ENCODE measurements around the gene CTTNBP2NL. TPM values are rescaled to one million over a fixed set of nuclear protein-coding genes. Genes with fewer than 3 reads are reported as not detected.
A peak's percentile ranks its signal among the peaks of the same experiment; 100 is the strongest.

Gene CTTNBP2NL
- total and polyA plus RNA-seq, 2 of the 4 experiments (the other 2 are of a cell fraction): 12.4 to 22.0 TPM

DNA sequence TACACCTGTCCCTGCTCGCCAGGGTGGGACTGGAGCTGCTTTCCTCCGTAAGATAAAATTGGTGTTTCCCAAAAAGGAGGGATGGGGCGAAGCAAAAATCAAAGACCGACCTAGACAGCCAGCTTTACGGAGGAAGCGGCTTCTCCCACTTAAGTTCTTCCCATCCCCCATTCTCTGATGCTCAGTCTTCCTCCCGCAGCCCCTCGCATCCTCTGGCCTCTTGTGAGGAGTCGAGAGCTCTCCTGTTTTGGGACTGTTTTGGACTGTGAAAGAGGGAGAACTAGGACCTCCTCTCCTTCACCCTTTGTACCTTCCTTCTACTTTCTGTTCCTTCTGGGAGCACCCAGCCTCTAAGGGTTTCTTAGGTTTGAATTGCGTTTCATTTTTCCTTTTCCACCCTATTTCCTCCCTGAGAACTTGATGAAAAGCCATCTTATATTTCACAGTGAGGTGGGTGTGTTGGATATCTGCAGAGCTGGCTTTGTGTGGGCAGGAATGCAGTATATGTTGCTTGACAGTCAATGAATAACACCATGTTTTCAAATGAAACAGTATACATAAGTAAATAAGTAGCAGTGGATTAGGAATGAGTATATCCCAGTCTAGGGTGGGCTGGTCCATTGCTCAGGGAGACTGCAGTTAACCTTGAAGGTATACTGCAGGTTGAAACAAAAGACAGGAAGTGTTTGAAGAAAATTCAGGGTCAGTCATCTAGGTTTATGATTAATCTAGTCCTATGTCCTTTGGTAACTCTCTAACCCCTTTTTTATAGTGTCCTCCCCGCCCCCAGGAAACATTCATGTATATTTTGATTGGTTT is 848 bp downstream of the CTTNBP2NL start:
- Histone ChIP-seq H3K79me1 (ENCODE audit: low read depth in 1 of 2, low read length in 2 of 2) (peaks cover 15 to 37% of the 10 kb centered on the region in 2 experiments; a peak in 3 of 4 replicates), H3K18ac (ENCODE audit: low read depth, low read length) (peak overlapping the region; percentile 68), H2BK20ac (ENCODE audit: low read depth, low read length) (peak overlapping the region; percentile 64; the same call in 1 of the 2 replicates), H3K14ac (replicated peaks; ENCODE audit: low read depth, low read length) (peak overlapping the region; percentile 95), H2BK120ac (ENCODE audit: low read depth, low read length) (peak overlapping the region; percentile 84), H3K4me3 (ENCODE audit: insufficient read depth, low read depth, low read length) (peak overlapping the region; percentile 85), H3K9me1 (ENCODE audit: insufficient read depth, low read length) (peaks cover 10% of the 10 kb centered on the region), H2BK5ac (ENCODE audit: low read depth, low read length, poor library complexity, severe bottlenecking) (peak overlapping the region; percentile 89), H3K9me3 (ENCODE audit: control insufficient read depth, insufficient read depth, low read length) (no peaks in the 10 kb centered on the region), H4K8ac (ENCODE audit: low read depth in 2 of 2, low read length in 2 of 2) (peak overlapping the region; percentile 83 to 89), H2BK15ac (ENCODE audit: low read depth, low read length) (peak overlapping the region; percentile 89; the same call in 2 of the 3 replicates), H4K5ac (ENCODE audit: low read depth, low read length) (peak overlapping the region; percentile 61), H2AK5ac (ENCODE audit: low read depth, low read length) (peak overlapping the region; percentile 96), H2AK9ac (replicated peaks; ENCODE audit: low read depth, low read length, poor library complexity) (peak overlapping the region; percentile 99), H3K4me1 (ENCODE audit: control insufficient read depth, insufficient read depth, low read length) (peaks cover 13% of the 10 kb centered on the region), H3K4ac (ENCODE audit: low read depth, low read length) (peak overlapping the region; percentile 97), H4K20me1 (ENCODE audit: insufficient read depth, low read length) (peaks cover 12% of the 10 kb centered on the region; the same call in 1 of the 2 replicates), H3K27me3 (ENCODE audit: control insufficient read depth, insufficient read depth, low read length) (no peaks in the 10 kb centered on the region), H4K91ac (ENCODE audit: insufficient read depth, low read depth, low read length) (peak overlapping the region; percentile 94), H3K4me2 (ENCODE audit: low read depth, low read length) (peak overlapping the region; percentile 93), H3K36me3 (ENCODE audit: control insufficient read depth, insufficient read depth, low read length) (0 out of 2 replicates have a peak, but pooled peaks cover under 1% of the 10 kb centered on the region), H3K23ac (ENCODE audit: low read depth, low read length) (peak overlapping the region; percentile 99), H3K56ac (ENCODE audit: extremely low read depth, insufficient read depth, low read length) (peak overlapping the region; percentile 95), H2AFZ (replicated peaks; ENCODE audit: low read length, poor library complexity) (peak overlapping the region; percentile 92), H3K9ac (ENCODE audit: low read depth, low read length) (peak overlapping the region; percentile 98), H3K27ac (ENCODE audit: insufficient read depth, low read length) (peak overlapping the region; percentile 91)
- ChIA-PET POLR2A (ENCODE audit: unreplicated experiment) (interaction anchor here (0.6 kb wide), 1 partner anchor 223 kb away, joined by 4 read pairs; the partner anchor contains the start of gene CAPZA1), CTCF (interaction anchor here (0.6 kb wide), 2 partner anchors 227 to 997 kb away, joined by 3 read pairs; no protein-coding TSS in a partner anchor)
- peak; percentile 21 for DNase-seq
- dilution Hi-C loops (cut with HindIII; ENCODE audit: low sequenced_read_pairs, unreplicated experiment) (no loop called here), in situ Hi-C loops (cut with MboI; ENCODE audit: low sequenced_read_pairs) (no loop called here), intact Hi-C loops (cut with micrococcal nuclease) (no loop called here)
- no TSS peak for BruUV-seq (replicated peaks)
- no peak for ATAC-seq (ENCODE audit: low read depth)
- WGBS, 2 experiments (ENCODE audit: extremely low coverage in 2 of 2, insufficient read length in 1 of 2): 0% methylated on average over 2 of the region's 11 CpGs; no CpG with 5 or more reads in 1 of the 2 experiments
- no peak for TF ChIP-seq RFX5 (IDR thresholded peaks at IDR 0.05; ENCODE audit: low read depth, low read length)
- TF ChIP-seq, protein P1, sequence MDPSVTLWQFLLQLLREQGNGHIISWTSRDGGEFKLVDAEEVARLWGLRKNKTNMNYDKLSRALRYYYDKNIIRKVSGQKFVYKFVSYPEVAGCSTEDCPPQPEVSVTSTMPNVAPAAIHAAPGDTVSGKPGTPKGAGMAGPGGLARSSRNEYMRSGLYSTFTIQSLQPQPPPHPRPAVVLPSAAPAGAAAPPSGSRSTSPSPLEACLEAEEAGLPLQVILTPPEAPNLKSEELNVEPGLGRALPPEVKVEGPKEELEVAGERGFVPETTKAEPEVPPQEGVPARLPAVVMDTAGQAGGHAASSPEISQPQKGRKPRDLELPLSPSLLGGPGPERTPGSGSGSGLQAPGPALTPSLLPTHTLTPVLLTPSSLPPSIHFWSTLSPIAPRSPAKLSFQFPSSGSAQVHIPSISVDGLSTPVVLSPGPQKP (IDR thresholded peaks at IDR 0.05; ENCODE audit: borderline replicate concordance, low read depth, low read length): no peak
- TF ChIP-seq, protein P2, sequence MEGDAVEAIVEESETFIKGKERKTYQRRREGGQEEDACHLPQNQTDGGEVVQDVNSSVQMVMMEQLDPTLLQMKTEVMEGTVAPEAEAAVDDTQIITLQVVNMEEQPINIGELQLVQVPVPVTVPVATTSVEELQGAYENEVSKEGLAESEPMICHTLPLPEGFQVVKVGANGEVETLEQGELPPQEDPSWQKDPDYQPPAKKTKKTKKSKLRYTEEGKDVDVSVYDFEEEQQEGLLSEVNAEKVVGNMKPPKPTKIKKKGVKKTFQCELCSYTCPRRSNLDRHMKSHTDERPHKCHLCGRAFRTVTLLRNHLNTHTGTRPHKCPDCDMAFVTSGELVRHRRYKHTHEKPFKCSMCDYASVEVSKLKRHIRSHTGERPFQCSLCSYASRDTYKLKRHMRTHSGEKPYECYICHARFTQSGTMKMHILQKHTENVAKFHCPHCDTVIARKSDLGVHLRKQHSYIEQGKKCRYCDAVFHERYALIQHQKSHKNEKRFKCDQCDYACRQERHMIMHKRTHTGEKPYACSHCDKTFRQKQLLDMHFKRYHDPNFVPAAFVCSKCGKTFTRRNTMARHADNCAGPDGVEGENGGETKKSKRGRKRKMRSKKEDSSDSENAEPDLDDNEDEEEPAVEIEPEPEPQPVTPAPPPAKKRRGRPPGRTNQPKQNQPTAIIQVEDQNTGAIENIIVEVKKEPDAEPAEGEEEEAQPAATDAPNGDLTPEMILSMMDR (conservative IDR thresholded peaks at IDR 0.05; ENCODE audit: low read depth, low read length): no peak
- no peak for TF ChIP-seq MXI1 (IDR thresholded peaks at IDR 0.05; ENCODE audit: borderline replicate concordance, low read depth, low read length)
- no peak for TF ChIP-seq CEBPB (IDR thresholded peaks at IDR 0.05; ENCODE audit: low read depth, low read length)
- no peak for TF ChIP-seq RCOR1 (IDR thresholded peaks at IDR 0.05; ENCODE audit: insufficient replicate concordance, low read length)
- no peak for TF ChIP-seq POLR2A (IDR thresholded peaks at IDR 0.05; ENCODE audit: low read depth, low read length)
- TF ChIP-seq SMC3 (IDR thresholded peaks at IDR 0.05; ENCODE audit: low read depth, low read length): no peak
- TF ChIP-seq FOS (IDR thresholded peaks at IDR 0.05; ENCODE audit: low read depth, low read length): no peak
- TF ChIP-seq, protein P3, sequence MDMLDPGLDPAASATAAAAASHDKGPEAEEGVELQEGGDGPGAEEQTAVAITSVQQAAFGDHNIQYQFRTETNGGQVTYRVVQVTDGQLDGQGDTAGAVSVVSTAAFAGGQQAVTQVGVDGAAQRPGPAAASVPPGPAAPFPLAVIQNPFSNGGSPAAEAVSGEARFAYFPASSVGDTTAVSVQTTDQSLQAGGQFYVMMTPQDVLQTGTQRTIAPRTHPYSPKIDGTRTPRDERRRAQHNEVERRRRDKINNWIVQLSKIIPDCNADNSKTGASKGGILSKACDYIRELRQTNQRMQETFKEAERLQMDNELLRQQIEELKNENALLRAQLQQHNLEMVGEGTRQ (IDR thresholded peaks at IDR 0.05; ENCODE audit: low read depth, low read length): no peak
- TF ChIP-seq CHD1 (IDR thresholded peaks at IDR 0.05; ENCODE audit: low read depth, low read length): no peak
- TF ChIP-seq MAZ (IDR thresholded peaks at IDR 0.05; ENCODE audit: borderline replicate concordance, low read depth, low read length): no peak
- no peak for TF ChIP-seq RAD21 (IDR thresholded peaks at IDR 0.05; ENCODE audit: low read length)
